ENCODE results near the gene POSTN.

Gene POSTN, protein sequence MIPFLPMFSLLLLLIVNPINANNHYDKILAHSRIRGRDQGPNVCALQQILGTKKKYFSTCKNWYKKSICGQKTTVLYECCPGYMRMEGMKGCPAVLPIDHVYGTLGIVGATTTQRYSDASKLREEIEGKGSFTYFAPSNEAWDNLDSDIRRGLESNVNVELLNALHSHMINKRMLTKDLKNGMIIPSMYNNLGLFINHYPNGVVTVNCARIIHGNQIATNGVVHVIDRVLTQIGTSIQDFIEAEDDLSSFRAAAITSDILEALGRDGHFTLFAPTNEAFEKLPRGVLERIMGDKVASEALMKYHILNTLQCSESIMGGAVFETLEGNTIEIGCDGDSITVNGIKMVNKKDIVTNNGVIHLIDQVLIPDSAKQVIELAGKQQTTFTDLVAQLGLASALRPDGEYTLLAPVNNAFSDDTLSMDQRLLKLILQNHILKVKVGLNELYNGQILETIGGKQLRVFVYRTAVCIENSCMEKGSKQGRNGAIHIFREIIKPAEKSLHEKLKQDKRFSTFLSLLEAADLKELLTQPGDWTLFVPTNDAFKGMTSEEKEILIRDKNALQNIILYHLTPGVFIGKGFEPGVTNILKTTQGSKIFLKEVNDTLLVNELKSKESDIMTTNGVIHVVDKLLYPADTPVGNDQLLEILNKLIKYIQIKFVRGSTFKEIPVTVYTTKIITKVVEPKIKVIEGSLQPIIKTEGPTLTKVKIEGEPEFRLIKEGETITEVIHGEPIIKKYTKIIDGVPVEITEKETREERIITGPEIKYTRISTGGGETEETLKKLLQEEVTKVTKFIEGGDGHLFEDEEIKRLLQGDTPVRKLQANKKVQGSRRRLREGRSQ

DNA sequence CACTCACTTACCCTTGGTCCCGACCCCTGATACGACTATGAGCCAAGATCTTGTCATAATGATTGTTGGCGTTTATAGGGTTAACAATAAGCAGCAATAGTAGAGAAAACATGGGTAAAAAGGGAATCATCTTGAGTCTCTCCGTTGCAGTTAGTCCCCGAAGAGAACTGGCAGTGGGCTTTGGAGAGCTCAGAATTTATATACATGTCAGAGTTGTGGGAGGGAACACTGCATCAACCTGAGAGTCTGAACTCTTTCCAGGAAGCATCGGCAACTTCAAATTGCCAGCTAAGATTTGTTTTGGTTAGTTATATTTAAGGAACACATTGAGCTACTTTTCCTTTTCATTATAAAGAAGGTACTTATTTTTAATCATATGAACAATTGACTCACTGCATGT, at the start of gene POSTN:
Gene POSTN (minus strand): TSS at position 172 of the 400 bp plus-strand sequence. CDS start 42 bp downstream, at position 130.
- no peak for DNase-seq

DNA sequence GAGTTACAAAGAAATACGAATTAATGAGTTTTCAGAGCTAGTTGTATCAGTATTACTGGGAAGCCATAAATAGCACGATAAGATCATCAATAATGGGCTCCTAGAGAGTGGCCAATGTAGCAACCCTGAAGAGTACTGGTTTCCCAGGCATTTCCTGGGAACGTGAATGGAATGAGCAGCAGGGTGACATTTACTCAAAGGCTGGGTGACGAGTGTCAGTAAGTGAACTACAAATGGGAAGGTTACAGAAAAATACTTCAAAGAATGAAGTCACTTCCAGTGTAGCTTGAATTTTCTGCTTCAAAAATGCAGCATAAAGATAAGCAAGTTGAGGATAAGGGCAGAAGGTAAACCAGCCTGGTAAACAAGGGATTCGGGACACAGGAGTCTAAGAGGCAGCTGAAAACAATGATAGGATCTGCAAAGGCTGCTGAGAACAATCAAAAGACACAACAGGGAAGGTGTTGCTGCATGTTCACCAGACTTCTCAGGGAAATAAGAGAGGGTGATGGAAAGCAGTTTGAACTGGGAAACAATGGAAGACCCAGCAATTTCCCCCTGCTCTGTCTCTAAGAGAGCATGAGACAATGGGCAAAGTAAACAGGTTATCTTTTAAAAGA, 48.6 kb upstream of the POSTN start:
- no peak for DNase-seq

DNA sequence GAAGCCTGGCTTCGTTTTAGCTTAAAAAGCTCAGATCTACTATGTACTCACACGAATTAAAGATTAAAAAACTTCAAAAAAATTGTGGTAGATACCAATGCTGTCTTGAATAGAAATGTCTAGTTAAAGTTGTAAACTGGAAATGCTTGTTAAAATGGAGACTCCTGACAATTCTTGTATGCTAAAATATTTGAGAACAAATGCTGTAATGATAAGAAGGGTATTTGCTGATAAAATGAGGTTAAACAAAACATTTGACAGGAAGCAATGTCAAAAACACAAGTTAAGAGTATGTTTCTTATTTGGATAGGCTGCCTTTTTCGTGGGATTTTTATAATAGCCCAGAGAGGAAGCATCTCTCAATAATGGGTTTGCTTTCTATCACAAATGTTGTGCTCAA, 48.0 kb upstream of the POSTN start:
- DNase-seq = no peak

DNA sequence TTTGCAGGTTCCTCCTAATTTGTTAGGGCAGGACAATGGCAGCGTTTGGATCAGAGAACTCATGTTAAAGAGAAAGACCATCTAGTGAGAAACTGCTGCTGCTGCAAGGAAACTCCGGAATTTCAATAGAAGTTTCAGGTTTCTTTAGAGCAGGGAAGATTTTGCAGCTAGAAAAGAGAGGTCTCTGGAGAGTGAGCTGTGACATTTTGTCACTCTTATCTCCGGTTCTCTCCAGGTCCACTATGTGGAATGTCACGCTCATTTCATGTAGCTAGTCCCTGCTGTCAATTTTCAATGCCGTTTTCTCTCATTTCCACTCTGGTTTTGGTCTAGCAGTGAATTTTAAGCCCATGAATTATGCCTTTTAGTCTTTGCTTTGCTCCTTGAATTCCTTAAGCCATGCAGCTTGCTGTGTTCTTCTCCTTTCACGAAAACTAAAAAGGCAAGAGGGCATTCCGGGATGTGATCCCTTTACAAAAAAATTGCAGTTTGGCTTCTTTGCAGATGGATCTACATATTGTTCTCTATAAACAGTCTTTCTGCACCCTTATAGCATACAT, 46.7 kb upstream of the POSTN start:
- DNase-seq = no peak

DNA sequence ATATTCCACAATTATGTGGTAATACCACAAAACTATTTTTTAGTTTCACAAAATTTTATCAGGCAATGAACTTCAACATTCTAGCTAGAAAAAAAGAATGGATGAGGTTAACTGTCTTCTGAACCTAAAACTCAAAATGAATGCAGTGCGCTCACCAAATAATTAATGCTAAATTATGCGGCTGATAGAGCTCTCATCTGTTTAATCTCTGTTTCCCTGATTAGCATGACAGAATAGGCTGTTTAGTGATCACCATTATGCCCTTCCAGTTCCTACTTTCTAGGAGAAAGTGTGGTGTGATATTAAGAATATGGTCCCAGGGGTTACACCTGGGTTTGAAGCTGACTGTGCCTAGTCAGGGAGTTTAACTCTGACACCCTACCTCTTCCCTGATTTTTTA, 42.8 kb upstream of the POSTN start:
- no peak for DNase-seq

DNA sequence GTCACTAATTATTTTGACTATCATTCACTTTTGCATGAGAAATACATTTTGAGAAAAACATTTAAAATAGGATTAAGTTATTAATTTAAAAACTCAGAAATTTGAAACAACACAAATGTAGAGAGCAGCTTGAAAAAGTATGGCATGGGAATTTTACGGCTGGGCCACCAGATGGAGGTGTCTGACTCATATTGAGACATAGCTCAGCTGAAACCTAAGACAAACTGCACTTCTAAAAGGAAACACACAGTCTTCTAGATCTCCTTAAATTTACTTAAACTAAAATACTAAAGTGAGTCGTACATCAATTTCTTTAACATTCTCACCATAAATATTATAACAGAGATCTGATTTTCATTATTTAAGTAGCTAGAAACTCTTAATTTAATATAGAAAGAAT, 41.9 kb upstream of the POSTN start:
- DNase-seq = no peak

DNA sequence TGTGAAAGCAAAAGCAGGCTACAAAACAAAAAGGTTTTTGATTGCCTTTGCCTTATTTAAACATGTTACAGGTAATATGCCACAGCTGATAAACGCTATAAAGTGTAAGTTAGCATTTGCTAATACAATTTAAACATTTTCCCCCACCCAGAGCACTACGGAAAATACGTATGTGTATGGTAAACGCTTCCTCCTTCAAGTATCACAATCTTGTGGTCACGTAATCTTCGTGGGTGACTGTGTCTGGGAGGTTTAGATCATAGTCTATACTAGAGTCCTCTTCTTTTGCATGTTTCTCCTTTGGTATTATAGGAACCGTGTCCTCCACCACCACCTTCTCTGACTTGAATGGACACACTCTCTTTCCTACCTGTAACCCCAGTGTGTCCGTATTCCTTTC, 38.1 kb upstream of the POSTN start:
- DNase-seq = no peak

DNA sequence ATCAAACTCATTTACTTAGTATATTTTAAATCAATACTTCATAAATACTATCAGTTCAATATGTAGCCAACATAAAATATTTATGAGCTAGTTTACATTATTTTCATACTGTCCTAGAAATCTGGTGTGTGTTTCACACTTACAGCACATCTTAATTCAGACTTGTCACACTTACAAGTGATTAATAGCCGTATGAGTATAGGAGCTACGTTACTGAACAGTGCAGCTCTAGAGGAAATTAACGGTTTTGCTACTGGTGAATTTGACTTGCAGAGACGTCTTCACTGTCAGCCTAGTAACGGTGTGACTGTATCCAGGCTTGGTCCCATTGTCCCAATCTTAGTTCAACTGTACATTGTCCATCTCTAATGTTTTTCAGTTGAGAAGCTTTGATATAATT, 33.7 kb upstream of the POSTN start:
- no peak for DNase-seq

DNA sequence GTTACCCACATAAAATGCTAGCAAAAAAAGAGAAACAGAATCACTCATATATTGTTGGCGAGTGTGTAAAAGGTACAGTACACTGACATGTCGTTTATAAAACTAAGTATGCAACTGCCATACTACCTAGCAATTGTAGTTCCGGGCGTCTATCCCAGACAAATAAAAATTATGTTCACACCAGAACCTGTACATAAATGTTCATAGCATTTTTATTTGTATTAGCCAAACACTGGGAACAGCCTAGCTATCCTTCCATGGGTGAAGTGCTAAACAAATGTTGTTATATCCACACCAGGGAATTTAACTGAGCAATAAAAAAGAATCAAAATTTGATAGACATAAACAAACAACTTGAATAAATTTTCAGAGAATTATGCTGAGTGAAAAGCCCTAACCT, 28.9 kb upstream of the POSTN start:
- no peak for DNase-seq

DNA sequence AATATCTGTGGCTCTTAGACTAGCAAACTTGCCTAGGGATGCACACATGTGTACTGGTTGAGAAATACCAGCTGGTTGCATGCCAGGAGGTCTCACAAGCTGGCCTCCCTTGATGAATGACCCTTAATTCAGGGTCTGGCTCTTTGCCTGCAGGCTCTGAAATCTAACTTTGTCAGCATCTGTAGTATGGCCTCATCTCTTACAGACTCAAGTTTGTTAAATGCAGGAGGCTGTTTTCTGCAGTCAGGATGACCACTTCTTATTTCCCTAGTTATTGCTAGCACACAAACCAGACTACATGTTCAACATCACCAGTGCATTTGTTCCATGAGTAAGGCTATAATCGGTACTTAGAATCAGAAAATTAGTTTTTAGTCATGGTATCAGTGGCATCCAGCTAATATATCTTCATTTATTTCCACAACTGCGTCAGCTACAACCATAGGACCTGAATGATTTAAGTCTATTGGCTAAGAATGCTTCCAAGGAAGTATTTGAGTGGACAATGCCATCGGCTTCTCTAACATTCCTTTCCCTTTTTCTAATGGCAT, 23.3 kb upstream of the POSTN start:
- no peak for DNase-seq

DNA sequence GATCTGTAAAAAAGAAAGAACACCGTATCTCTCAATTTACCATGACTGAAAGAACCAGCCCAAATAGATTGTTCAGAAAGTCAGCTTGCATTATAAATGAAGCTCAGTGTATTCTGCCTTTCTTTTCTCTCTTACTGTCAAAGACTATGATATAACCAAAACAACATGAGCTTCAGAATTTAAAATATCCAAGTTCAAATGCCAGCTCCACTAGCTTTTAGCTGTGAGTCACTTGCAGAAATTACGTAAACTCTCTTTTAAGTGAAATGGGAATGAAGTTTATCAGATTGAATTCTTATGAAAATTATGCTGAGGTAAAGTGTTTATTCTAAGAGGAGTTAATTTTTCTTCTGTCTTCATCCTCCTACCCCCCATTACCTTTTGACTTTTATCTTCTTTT, 20.0 kb upstream of the POSTN start:
- DNase-seq = no peak

DNA sequence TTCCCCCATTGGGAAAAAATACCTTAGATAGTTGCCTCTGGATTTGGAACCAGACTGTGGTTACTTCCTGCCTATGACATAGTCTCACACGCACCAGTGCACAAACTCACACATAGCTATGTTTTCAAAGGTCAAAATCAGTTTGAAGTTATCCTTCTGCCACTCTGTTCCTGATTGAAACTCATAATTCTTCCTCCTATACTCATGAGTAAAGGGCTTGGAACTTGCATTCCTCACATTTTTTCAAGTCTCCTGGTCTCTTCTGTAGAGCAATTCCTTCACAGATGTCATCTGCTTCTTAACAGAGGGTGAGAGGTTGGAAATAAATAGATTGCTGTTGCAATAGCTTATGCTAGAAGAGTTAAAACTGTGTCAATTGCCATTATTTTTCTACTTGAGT, 18.6 kb upstream of the POSTN start:
- DNase-seq = no peak

DNA sequence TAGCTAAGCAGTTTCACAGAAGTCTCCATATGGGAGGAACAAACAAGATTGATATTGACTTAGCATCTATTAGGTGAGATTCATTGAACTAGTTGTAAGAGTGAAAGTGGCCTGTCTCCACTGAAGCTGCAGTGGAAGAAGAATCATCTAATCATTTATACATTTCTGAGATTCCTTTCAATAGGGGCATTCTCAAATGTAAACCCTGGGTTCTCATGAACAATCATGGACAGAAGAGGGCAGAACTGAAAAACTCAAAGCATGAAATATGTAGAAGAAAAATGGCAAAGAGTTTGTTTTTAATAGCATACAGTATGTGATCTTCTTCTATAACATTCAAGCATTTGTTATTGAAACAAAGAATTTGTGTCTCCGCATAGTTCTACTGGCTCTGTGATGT, 17.6 kb upstream of the POSTN start:
- DNase-seq = no peak

DNA sequence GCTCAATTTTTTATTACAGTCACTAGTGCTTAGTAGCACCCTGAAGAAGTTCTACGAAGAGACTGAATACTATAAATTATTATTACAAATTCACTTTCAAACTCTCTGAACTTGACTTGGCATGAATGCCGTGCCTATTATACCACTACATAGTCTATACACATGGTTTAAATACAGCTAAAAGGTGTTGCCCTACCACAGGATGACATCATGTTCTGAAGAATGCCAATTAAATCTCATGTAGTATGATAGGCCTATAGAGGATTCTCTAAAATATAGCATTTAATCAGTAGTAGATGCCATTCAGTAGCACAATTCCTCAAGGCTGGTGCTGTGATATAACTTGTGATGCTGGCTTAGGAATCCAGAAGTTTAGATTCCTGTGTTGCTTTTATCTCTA, 16.7 kb upstream of the POSTN start:
- DNase-seq = no peak

DNA sequence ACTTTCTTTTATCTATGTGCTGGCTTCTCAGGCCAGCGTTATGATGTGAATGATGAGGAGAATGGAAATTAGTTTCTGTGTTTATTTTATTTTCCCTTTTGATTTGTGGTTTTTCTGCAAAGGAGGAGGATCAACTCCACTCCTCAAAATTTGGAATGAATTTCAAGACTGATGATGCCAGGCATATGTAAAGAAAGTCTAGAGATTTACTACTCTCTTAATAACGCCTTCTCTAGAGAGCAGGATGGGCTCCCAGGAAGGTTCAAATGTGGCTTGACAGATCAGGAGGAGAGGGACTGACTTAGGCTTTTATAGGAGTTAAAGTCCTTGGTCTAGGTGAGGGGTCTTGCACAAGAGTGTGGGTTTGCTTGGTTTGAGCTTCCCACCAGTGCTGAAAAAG, 15.1 kb upstream of the POSTN start:
- DNase-seq = no peak

DNA sequence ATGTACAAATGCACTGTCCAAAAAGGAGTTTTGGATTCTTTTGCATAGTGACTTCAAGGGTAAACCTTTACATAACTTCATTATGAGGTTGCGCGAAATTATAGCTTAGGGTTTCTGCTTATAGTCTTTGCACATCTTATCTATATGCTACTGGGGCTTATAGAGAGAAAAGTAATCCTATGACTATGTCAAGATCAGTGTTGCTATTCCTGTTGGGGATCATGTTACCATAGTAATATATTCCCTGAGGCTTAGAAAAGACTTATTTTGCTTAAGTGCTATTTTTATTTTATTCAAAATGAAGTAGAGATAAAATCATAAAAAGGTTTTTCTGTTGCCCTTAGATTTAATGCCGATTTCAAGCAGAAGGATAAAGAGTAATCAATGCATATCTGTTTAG, 14.7 kb upstream of the POSTN start:
- DNase-seq = no peak

DNA sequence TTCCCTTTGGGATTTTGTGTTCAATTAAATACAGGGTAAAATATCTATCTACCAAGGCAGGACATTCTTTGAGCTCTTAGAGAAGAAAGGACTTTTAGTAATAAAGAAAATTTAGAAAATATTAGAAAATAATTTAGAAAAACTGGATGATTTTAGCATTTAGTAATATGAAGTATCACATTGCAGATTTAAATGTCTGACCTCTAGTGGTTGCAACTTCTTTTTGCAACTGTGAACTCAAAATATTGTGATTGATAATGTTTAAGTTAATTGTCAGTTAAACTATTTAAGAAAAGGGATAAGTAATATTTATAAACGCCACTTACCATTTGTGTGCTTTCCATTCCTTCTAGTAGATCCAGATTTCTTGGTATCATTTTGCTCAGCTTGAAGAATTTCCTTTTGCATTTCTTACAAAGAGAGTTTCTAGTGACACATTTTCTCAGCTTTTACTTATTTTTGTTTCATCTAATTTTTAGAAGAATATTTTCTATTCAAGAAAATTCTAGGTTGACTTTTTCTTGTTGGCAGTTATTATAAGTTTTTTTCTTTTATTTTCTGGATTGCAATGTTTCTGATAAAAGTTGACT, 10.3 kb upstream of the POSTN start:
- DNase-seq = no peak

DNA sequence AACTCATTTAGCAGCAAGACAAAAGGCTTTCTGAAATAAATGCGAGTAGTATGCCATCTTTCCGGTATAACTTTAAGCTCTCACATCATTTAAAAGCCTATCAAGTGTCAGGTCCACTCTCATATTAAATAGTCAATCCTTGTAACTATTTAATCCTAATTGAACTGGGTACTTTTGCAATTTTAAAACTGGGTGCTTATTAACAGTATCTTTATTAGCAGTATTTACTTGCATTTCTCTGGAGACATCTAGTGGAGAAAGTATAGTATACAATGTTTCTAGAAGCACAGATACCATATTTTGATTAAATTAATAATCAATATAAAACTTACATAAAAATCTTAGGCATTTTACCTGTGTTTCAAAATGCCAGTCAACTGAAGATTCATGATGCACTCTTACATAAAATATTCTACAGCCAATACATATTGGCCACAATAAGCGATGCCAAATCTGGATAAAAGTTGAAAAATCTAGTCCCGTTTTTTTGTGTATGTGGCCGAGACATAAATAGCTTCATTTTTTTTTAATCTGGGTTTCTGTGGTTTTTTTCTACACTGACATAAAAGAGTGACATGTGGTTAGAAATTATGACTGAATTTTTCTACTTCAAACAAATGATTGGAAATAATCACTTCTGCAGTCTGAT, 4.3 kb upstream of the POSTN start:
- no peak for DNase-seq

DNA sequence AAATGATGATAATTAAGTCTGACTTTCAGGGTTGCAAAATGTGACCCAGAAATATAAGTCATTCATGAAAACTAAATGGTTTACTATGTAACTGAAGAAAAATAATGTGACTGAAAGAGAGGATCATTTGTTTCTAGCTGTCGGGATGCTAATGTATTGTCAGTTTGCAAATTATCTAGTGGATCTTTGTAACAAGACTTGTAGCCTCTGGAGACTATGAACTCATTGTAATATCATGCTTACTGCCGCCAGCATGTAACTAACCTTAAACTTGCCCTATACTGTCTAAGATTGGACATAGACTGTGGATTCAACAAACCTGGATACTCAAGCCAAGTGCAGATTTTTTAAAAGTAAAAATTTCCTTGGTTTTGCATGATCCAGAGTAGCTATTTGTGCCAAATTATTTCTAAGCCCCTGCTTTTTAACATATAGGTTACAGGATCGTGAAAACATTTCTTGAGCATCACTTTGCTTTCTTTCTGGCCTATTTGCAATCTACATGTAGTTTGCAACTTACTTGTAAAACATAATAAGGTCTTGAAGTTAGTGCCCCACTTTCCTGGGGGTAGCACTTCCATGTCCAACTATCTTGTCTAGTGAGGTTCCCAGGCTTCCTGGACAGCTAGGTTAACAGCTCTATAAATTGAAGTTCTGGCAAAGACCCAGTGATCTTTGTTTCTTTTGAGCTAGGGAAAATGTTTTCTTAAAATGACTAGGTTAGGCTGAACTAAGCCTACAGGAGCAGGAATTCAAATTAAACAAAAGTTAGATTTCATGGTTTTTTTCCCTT, 3.3 kb upstream of the POSTN start:
- no peak for DNase-seq

DNA sequence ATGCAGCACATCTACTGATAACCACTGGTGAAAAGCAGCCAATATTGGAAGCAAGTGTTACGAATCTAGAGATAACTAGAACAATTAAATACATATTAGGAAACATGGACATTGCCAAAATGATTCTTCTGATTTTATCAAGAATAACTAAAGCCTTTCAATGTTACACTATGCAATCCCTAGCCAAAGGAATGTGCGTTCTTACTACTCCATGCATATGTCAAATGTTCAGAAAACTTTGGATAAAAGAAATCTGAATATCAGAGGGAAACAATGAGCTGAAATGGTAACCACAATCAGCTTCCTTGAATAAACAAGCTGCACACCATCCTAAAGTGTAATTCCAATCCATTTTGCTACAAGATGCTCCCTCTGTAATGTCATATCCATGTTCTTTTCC, 951 bp upstream of the POSTN start:
- DNase-seq = no peak

DNA sequence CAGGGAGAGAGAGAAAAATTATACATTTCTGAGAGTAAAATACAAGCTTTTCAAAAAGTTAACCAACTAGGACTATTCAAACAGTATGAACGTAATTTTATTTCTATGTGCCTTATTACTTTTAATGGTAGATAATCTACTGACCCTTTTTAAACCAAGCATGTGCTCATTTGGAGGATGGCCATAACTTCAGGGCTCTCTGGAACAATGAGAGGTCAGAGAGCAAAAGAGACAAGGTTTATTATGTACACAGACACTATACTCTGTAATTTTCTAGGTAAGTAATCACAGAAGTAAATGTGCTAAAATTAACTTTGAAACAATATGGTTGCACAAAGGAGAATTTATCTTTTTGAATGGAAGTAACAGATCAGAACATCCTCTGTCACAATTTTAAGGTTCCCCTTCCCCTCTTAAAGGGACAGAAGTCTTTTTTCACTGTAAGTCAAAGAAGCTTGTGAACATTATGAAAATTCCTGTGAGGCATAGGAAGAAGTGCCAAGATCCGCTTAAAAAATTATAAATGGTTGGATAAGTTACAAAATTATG, 1.0 kb downstream of the POSTN start:
- DNase-seq = no peak
